HCT116 (cell line): ENCODE results near the gene ZDHHC14. TPM values are rescaled to one million over a fixed set of nuclear protein-coding genes. Genes with fewer than 3 reads are reported as not detected.

Experiments
- ATAC-seq: fragments of 200-7000 bp; cut with Tn5 transposase; 2 replicates; pipeline ENCODE4 v1.9.1; 2020; ENCODE audit warnings: mild to moderate bottlenecking, moderate library complexity
- BruUV-seq: library from RNA; stranded (reverse); fragments of 400-500 nt; replicated peaks from 2 replicates; lab custom pipeline; 2021; lab: Mats Ljungman, UMichigan
- CTCF ChIA-PET: fragments of 300-600 bp; sonication (Branson Sonifier 250); formaldehyde crosslinking; loops from one replicate; lab custom pipeline; 2021; ENCODE audit warnings: antibody characterized with exemption; lab: Charles Lee
- POLR2A ChIA-PET: fragments of 300-600, 350-600 bp; sonication (Branson Sonifier 250); formaldehyde crosslinking; loops from one replicate; lab custom pipeline; 2021; ENCODE audit warnings: antibody characterized with exemption; lab: Charles Lee
- RAD21 ChIA-PET, 2 experiments: fragments of 300-600 bp; sonication (Branson Sonifier 250); formaldehyde crosslinking; loops; one replicate each; lab custom pipeline; 2023; ENCODE audit warnings: low total read pairs in 2 of 2; ENCODE audit not compliant: uncharacterized antibody in 2 of 2, unreplicated experiment in 2 of 2, low non-redundant PET in 1 of 2; lab: Charles Lee
- DNase-seq: peaks from one replicate; pipeline ENCODE4 v3.0.0-alpha.2; 2010; ENCODE audit warnings: low read depth, low spot score
- H2AFZ ChIP-seq: fragments of 200-600 bp; shearing (Covaris generic), sonication (generic); 2 replicates; pipeline ENCODE4 v1.6.1; 2017; ENCODE audit warnings: low read depth, mixed run types, mixed read lengths, antibody characterized with exemption, low read length; ENCODE audit not compliant: poor library complexity, severe bottlenecking
- H3K27ac ChIP-seq: 2 replicates; pipeline ENCODE4 v1.5.1; 2012; ENCODE audit warnings: low read depth, low read length
- H3K27me3 ChIP-seq: fragments of 200-600 bp; sonication (generic); 2 replicates; pipeline ENCODE4 v1.6.1; 2016; ENCODE audit warnings: mixed run types, low read length, mixed read lengths; ENCODE audit not compliant: insufficient read depth
- H3K36me3 ChIP-seq, 2 experiments: fragments of 200-500 bp in 1 of 2; fragments of 200-600 bp in 1 of 2; sonication (Bioruptor generic) in 1 of 2; sonication (generic) in 1 of 2; 2 replicates each; pipeline versions ENCODE4 v1.5.1 to v1.6.1; 2014 to 2016; ENCODE audit warnings: low read length in 2 of 2, inconsistent platforms in 1 of 2, mixed read lengths in 1 of 2, mixed run types in 1 of 2; ENCODE audit not compliant: insufficient read depth in 2 of 2, control insufficient read depth in 1 of 2
- H3K4me1 ChIP-seq, 2 experiments: fragments of 200-600 bp in 1 of 2; sonication (generic) in 1 of 2; 2 replicates each; pipeline versions ENCODE4 v1.5.1 to v1.6.1; 2012 to 2017; ENCODE audit warnings: low read length in 2 of 2, inconsistent platforms in 1 of 2, mild to moderate bottlenecking in 1 of 2, mixed read lengths in 1 of 2, mixed run types in 1 of 2, moderate library complexity in 1 of 2; ENCODE audit not compliant: insufficient read depth in 2 of 2, control insufficient read depth in 1 of 2
- H3K4me2 ChIP-seq: fragments of 200-600 bp; sonication (generic); 2 replicates; pipeline ENCODE4 v1.6.1; 2017; ENCODE audit warnings: mixed run types, low read length, mixed read lengths
- H3K4me3 ChIP-seq, 2 experiments: fragments of 200-600 bp in 1 of 2; sonication (generic) in 1 of 2; replicated peaks in 1 of 2; 2 replicates each; pipeline ENCODE4 v1.5.1; 2011 to 2016; ENCODE audit warnings: low read length in 2 of 2, control low read depth in 1 of 2, low read depth in 1 of 2, mild to moderate bottlenecking in 1 of 2, mixed read lengths in 1 of 2, mixed run types in 1 of 2
- H3K79me2 ChIP-seq: fragments of 200-600 bp; sonication (generic); 2 replicates; pipeline ENCODE4 v1.6.1; 2017; ENCODE audit warnings: mild to moderate bottlenecking, mixed run types, low read length, moderate library complexity, mixed read lengths; ENCODE audit not compliant: insufficient read depth
- H3K9ac ChIP-seq: fragments of 200-600 bp; sonication (generic); 2 replicates; pipeline ENCODE4 v1.6.1; 2016; ENCODE audit warnings: low read length, mixed read lengths
- H3K9me2 ChIP-seq: fragments of 200-600 bp; sonication (generic), shearing (Covaris generic); 2 replicates; pipeline ENCODE4 v1.6.1; 2017; ENCODE audit warnings: mixed run types, mild to moderate bottlenecking, moderate library complexity; ENCODE audit not compliant: insufficient read depth
- H3K9me3 ChIP-seq, 2 experiments: fragments of 200-500 bp in 1 of 2; fragments of 200-600 bp in 1 of 2; sonication (Bioruptor generic) in 1 of 2; sonication (generic) in 1 of 2; 2 replicates each; pipeline ENCODE4 v1.6.1; 2014 to 2017; ENCODE audit warnings: low read length in 2 of 2, mixed read lengths in 2 of 2, inconsistent platforms in 1 of 2, low read depth in 1 of 2, mild to moderate bottlenecking in 1 of 2, mixed run types in 1 of 2, moderate library complexity in 1 of 2; ENCODE audit not compliant: control insufficient read depth in 1 of 2, insufficient read depth in 1 of 2
- H4K20me1 ChIP-seq: fragments of 200-600 bp; sonication (generic), shearing (Covaris generic); 2 replicates; pipeline ENCODE4 v1.6.1; 2017; ENCODE audit warnings: mixed run types, mild to moderate bottlenecking, moderate library complexity; ENCODE audit not compliant: insufficient read depth
- ATF3 ChIP-seq: IDR thresholded peaks from 2 replicates; pipeline ENCODE4 v1.6.1; 2012
- CBX3 ChIP-seq: IDR thresholded peaks from 2 replicates; pipeline ENCODE4 v1.6.1; 2012; ENCODE audit warnings: low read depth
- CEBPB ChIP-seq: IDR thresholded peaks from 2 replicates; pipeline ENCODE4 v1.6.1; 2012; ENCODE audit warnings: low read depth
- CTCF ChIP-seq, 3 experiments: fragments of 200-600 bp in 1 of 3; sonication (generic) in 1 of 3; IDR thresholded peaks in 2 of 3; conservative IDR thresholded peaks in 1 of 3; 2 replicates each; pipeline ENCODE4 v1.5.1; 2012 to 2017; ENCODE audit warnings: low read depth in 2 of 3, low read length in 2 of 3, antibody characterized with exemption in 1 of 3, borderline replicate concordance in 1 of 3, control low read depth in 1 of 3, mild to moderate bottlenecking in 1 of 3, mixed read lengths in 1 of 3, mixed run types in 1 of 3, moderate library complexity in 1 of 3; ENCODE audit not compliant: insufficient read depth in 1 of 3
- EGR1 ChIP-seq: IDR thresholded peaks from 2 replicates; pipeline ENCODE4 v1.6.1; 2012; ENCODE audit warnings: low read depth
- EZH2 ChIP-seq: fragments of 200-600 bp; sonication (generic); IDR thresholded peaks from 2 replicates; pipeline ENCODE4 v1.6.1; 2017; ENCODE audit warnings: antibody characterized with exemption, mixed run types
- EZH2phosphoT487 ChIP-seq: fragments of 200-600 bp; IDR thresholded peaks from 2 replicates; pipeline ENCODE4 v1.6.1; 2018; ENCODE audit warnings: antibody characterized with exemption, borderline replicate concordance
- FOSL1 ChIP-seq: IDR thresholded peaks from 2 replicates; pipeline ENCODE4 v1.6.1; 2012; ENCODE audit warnings: low read depth
- JUND ChIP-seq: IDR thresholded peaks from 2 replicates; pipeline ENCODE4 v1.6.1; 2012
- MAX ChIP-seq: IDR thresholded peaks from 2 replicates; pipeline ENCODE4 v1.6.1; 2012
- RAD21 ChIP-seq: IDR thresholded peaks from 2 replicates; pipeline ENCODE4 v1.6.1; 2012; ENCODE audit warnings: low read depth, mild to moderate bottlenecking
- REST ChIP-seq: IDR thresholded peaks from 2 replicates; pipeline ENCODE4 v1.6.1; 2012; ENCODE audit warnings: low read depth
- SP1 ChIP-seq: IDR thresholded peaks from 2 replicates; pipeline ENCODE4 v1.6.1; 2012; ENCODE audit warnings: low read depth
- SRF ChIP-seq: IDR thresholded peaks from 2 replicates; pipeline ENCODE4 v1.6.1; 2012; ENCODE audit warnings: low read depth
- YY1 ChIP-seq: IDR thresholded peaks from 2 replicates; pipeline ENCODE4 v1.6.1; 2011; ENCODE audit warnings: low read length, low read depth, moderate library complexity, mild to moderate bottlenecking; ENCODE audit not compliant: insufficient replicate concordance; ENCODE audit errors: extremely low read depth
- ZBTB33 ChIP-seq: IDR thresholded peaks from 2 replicates; pipeline ENCODE4 v1.6.1; 2011; ENCODE audit warnings: mild to moderate bottlenecking, low read length, moderate library complexity; ENCODE audit not compliant: insufficient replicate concordance; ENCODE audit errors: extremely low read depth
- intact Hi-C: fragments of 100-400 bp; cut with micrococcal nuclease; formaldehyde crosslinking; loops from 2 replicates; pipeline ENCODE4 v1.10.0; 2022
- total RNA-seq: library from RNA; stranded (reverse); gene quantifications from one replicate; pipeline ENCODE4 v1.2.1, GENCODE V29; 2021; ENCODE audit not compliant: unreplicated experiment

Gene ZDHHC14
- total RNA-seq, 1 experiment from 2014 or later: 5.3 TPM

GRCh38 chr6:157430834-157431233, 49.8 kb downstream of the ZDHHC14 start:
- POLR2A ChIA-PET: no interaction called here
- Histone ChIP-seq H3K36me3 (no peaks in the 10 kb centered on the region), H3K27me3 (no peaks in the 10 kb centered on the region), H3K9me3 (no peaks in the 10 kb centered on the region), H3K79me2 (no peaks in the 10 kb centered on the region), H3K4me3 (no peak overlapping the region), H3K9me2 (no peaks in the 10 kb centered on the region), H3K4me2 (no peak overlapping the region), H3K4me1 (peaks cover 18 to 37% of the 10 kb centered on the region in 2 experiments), H3K9ac (no peak overlapping the region), H3K27ac (no peak overlapping the region), H2AFZ (no peak overlapping the region), H4K20me1 (no peaks in the 10 kb centered on the region)
- no TSS peak for BruUV-seq
- intact Hi-C loops: no loop called here
- no peak for DNase-seq
- CTCF ChIA-PET: no interaction called here
- RAD21 ChIA-PET: no interaction called here
- ATAC-seq: no peak
- no peak for TF ChIP-seq SP1
- TF ChIP-seq ZBTB33: no peak
- TF ChIP-seq REST: no peak
- TF ChIP-seq JUND: no peak
- TF ChIP-seq CEBPB: no peak
- TF ChIP-seq CTCF (IDR thresholded peaks at IDR 0.05 in 2 of 3, conservative IDR thresholded peaks at IDR 0.05 in 1 of 3; ENCODE audit: borderline replicate concordance in 1 of 3, insufficient read depth in 1 of 3, low read depth in 2 of 3, low read length in 2 of 3): no peak
- no peak for TF ChIP-seq EZH2phosphoT487
- no peak for TF ChIP-seq SRF
- TF ChIP-seq EZH2: no peak
- no peak for TF ChIP-seq ATF3
- TF ChIP-seq EGR1: no peak
- no peak for TF ChIP-seq RAD21
- TF ChIP-seq YY1: no peak
- TF ChIP-seq MAX: no peak
- TF ChIP-seq FOSL1: no peak
- no peak for TF ChIP-seq CBX3
